Measurements from ENCODE around the gene TAPT1.

TAPT1 gene

DNA sequence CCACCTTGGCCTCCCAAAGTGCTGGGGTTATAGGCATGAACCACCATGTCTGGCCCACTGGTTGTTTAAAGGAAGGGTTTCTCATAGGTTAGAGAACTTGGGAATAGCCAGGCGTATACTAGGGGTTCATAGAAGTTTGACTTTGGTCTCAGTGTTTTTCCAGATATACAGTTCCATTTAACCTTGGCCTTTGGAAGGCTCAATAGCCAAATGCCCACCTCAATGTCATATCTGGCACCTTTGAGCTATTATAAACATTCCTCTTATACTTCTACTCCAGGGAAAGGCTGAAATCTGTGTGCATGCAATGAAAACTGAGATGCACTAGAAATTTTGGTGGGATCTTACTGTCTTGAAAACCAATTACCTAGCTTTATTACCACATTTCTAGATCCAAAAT, 95.0 kb downstream of the TAPT1 start:
- DNase-seq (ENCODE audit: low spot score) = no peak

- peak; percentile 64 for DNase-seq (ENCODE audit: low spot score)
Measured at GRCh38 chr4:16129336-16129735, 96.9 kb downstream of the TAPT1 start.

GRCh38 chr4:16126714-16127113, 99.6 kb downstream of the TAPT1 start:
- no peak for DNase-seq (ENCODE audit: low spot score)

GRCh38 chr4:16125571-16126445, 100.5 kb downstream of the TAPT1 start:
- DNase-seq (ENCODE audit: low spot score) = no peak

GRCh38 chr4:16124232-16124631, 102.0 kb downstream of the TAPT1 start:
- no peak for DNase-seq (ENCODE audit: low spot score)

DNA sequence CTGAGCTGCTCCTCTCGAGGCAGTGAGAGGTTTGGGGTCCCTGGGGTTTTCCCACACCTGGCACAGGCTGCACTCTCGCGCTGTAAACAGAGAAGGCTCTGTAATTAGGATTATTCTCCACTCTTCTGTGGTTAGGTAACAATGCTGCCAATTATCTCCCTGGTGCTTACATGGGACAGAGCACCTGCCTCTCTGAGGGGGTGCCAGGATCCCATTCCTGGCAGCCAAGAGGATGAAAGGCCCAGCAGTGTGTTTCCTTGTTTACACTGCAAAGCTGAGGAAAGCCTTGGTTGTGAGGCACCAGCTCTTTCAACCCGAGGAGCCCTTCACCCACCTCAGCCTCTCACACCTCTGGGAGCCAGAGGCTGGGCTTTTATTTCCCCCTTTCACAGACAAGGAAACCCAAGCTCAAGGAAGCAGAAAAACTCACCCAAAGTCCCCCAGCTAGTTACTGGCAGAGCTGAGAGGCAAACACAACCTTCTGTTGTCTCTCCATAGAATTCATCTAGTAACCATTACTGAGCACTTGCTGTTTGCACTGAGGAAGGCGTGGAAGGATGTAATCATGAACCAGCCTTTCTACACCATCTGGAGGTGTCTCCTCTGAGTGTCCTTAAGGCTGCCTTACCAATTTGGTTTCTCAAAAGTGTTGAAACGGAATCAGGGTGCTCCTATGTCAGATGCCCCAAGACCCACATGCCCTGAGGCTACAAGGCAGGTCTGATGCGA, 102.8 kb downstream of the TAPT1 start:
- no peak for DNase-seq (ENCODE audit: low spot score)

DNA sequence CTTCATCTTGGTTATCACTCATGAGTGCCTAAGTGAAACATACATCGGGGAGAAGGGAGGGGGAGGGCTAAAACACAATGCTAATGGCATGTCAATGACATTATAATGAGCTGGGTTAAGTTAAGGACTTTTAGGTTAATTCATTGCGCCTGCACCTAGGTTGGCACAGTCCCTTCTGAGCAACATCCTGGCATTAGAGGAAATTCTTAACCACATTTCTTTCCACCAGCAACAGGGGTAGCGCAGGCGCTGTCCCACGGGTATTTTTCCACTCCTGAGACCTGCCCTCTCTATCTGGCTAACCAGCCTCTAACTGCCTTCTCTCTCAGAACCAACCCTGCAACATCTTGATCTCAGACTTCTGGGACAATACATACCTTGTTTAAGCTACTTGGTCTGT, 103.5 kb downstream of the TAPT1 start:
- no peak for DNase-seq (ENCODE audit: low spot score)

DNA sequence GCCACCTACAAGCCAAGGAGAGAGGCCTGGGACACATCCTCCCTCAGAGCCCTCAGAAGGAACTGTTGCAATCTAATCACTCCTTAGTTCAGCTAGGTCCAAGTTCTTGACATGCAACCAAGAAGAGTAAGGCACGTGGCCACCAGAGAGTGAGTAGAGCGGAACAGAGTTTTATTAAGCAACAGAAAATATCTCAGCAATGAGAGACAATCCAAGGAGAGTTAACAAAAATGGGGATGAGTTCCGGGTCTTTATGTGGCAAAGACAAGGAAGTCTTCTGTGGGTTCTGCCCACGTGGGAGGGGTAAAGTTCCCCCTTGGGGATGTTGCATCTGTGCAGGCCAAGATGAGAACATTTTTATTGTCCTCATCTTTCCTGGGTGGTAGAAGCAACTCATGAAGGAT, 104.0 kb downstream of the TAPT1 start:
- DNase-seq (ENCODE audit: low spot score) = no peak

- no peak for DNase-seq (ENCODE audit: low spot score)
Measured at GRCh38 chr4:16120720-16121119, 105.6 kb downstream of the TAPT1 start.

- no peak for DNase-seq (ENCODE audit: low spot score)
Measured at GRCh38 chr4:16119981-16120380, 106.3 kb downstream of the TAPT1 start.

GRCh38 chr4:16118090-16118489, 108.2 kb downstream of the TAPT1 start:
- no peak for DNase-seq (ENCODE audit: low spot score)

GRCh38 chr4:16117164-16117563, 109.1 kb downstream of the TAPT1 start:
- DNase-seq (ENCODE audit: low spot score) = no peak

DNA sequence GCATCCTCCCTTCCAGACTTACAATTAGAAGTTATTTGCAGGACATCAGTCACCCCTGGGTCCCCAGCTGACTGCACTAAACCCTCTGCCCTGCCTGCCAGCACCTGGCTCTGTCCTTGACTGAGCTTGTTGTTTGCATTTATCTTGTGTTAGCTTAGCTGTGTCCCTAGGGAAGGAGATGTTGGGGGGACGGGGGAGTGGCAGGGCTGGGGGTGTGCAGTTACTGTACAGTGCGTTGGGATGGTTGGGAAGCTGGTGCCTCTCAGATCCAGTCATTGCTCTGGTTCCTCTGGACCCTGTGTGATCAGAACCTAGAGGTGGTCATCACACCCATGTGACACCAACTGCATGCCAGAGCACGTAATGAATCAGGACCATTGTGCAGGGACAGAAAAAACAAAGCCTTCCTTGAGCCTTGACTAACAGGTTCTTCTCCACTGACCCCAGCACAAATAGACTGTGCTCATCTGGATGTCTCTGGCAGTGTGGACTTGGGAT, 109.7 kb downstream of the TAPT1 start:
- no peak for DNase-seq (ENCODE audit: low spot score)

DNA sequence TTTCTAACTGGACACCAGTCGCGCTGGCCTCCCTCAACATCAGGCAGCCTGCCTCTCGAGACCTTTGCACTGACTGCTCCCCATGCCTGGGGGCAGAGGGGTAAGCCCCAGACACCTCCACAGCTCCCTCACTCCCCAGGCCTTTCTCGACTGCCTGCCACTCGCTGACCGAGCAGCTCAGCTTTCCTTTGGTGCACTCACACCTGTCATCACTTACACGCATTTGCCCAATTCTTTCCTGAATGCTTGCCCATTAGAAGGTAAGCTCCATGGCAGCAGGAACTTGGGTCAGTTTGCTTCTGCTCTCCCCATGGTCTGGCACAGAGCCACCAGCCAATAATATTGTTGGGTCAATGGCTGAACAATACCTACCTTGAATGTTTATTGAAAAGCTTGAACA, 110.3 kb downstream of the TAPT1 start:
- no peak for DNase-seq (ENCODE audit: low spot score)

GRCh38 chr4:16114546-16114945, 111.7 kb downstream of the TAPT1 start:
- DNase-seq (ENCODE audit: low spot score) = no peak

DNA sequence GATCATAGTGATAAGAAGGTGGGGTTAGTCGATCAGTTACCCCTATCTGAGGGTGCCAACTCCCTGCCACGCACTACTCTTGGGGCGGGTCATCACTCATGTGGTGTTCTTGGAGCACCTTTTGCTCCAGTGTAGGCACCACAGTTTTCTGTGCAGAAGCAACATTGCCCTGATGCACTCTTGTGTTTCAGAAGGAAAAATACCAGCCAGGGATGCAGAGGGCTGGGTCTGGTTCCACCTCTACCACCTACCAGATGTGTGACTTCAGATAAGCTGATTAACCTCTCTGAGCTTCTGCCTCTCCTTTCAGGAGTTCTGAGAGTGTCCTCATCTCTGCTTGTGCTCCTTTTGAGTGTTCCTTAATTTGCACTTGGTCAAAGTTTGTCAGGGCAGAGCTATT, 112.5 kb downstream of the TAPT1 start:
- no peak for DNase-seq (ENCODE audit: low spot score)

GRCh38 chr4:16111533-16111932, 114.7 kb downstream of the TAPT1 start:
- peak; percentile 47 for DNase-seq (ENCODE audit: low spot score)

DNA sequence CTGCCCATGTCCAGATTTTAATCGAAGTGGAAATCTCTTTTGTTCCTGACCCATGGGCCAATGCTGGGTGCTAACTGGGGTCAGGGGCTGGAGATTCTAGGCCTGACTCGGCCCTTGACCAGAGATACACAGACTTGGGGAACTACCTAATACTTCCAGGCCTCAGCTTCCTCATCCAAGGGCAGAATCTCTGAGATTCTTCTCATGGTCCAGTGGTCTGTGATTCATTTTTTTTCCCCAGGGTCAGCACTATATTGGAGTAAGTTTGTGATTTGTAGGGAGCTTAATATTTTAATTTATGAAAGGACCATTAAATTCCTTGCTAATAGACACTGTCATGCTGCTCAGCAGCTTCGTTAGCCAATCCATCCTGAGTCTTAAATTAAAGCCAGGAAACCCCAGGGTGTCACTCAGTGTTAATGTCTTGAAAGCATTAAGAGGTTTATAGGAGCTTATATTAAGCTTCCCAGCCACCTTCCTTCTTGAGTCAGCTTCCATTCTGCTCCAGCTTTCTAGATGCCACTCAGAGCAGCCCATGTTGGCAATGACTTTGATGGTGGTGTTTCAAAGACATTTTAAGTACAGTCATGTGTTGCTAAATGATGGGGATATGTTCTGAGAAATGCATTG, 115.5 kb downstream of the TAPT1 start:
- no peak for DNase-seq (ENCODE audit: low spot score)

Measured in HuH-7.5 (cell line).